CD14-positive monocyte (primary cell): ENCODE data around the gene COLEC11. TPM values are rescaled to one million over a fixed set of nuclear protein-coding genes. Genes with fewer than 3 reads are reported as not detected.

ENCODE experiments used
- DNase-seq, 3 donors: peaks; one replicate each; pipeline ENCODE4 v3.0.0-alpha.2; 2011 to 2022
- H2AFZ ChIP-seq: 2 replicates; pipeline ENCODE4 v1.6.0; 2012; ENCODE audit warnings: mild to moderate bottlenecking, low read depth, low read length, inconsistent platforms; ENCODE audit not compliant: insufficient read depth, poor library complexity, severe bottlenecking
- H3K27ac ChIP-seq, 2 donors: 1 replicate in 1 of 2; 2 replicates in 1 of 2; pipeline ENCODE4 v1.5.1; 2012 to 2013; ENCODE audit warnings: low read length in 2 of 2, control low read depth in 1 of 2, inconsistent platforms in 1 of 2, low read depth in 1 of 2, mild to moderate bottlenecking in 1 of 2
- H3K27me3 ChIP-seq, 2 donors: one replicate each; pipeline versions ENCODE4 v1.6.0 to v1.6.1; 2011 to 2013; ENCODE audit warnings: low read length in 2 of 2; ENCODE audit not compliant: control insufficient read depth in 2 of 2, insufficient read depth in 2 of 2
- H3K36me3 ChIP-seq, 2 donors: replicated peaks in 1 of 2; 1 replicate in 1 of 2; 2 replicates in 1 of 2; pipeline versions ENCODE4 v1.5.1 to v1.6.1; 2012 to 2013; ENCODE audit warnings: low read length in 2 of 2, control low read depth in 1 of 2, inconsistent platforms in 1 of 2, mild to moderate bottlenecking in 1 of 2; ENCODE audit not compliant: insufficient read depth in 2 of 2, control insufficient read depth in 1 of 2
- H3K4me1 ChIP-seq, 2 donors: 1 replicate in 1 of 2; 2 replicates in 1 of 2; pipeline versions ENCODE4 v1.5.1 to v1.6.1; 2012 to 2013; ENCODE audit warnings: low read length in 2 of 2, control low read depth in 1 of 2, inconsistent platforms in 1 of 2, mild to moderate bottlenecking in 1 of 2, moderate library complexity in 1 of 2; ENCODE audit not compliant: insufficient read depth in 2 of 2, control insufficient read depth in 1 of 2
- H3K4me2 ChIP-seq: replicated peaks from 2 replicates; pipeline ENCODE3; 2012; ENCODE audit warnings: low read length, moderate library complexity, mild to moderate bottlenecking; ENCODE audit not compliant: poor library complexity, severe bottlenecking; ENCODE audit errors: extremely low read depth
- H3K4me3 ChIP-seq, 3 experiments: fragments of 200-600 bp in 1 of 3; sonication (generic) in 1 of 3; replicated peaks in 1 of 3; 1 replicate in 2 of 3; 2 replicates in 1 of 3; pipeline ENCODE4 v1.5.1; 2011 to 2013; ENCODE audit warnings: low read length in 3 of 3, mild to moderate bottlenecking in 3 of 3, control low read depth in 2 of 3, low read depth in 2 of 3, inconsistent platforms in 1 of 3, moderate library complexity in 1 of 3
- H3K79me2 ChIP-seq: 2 replicates; pipeline ENCODE4 v1.6.0; 2012; ENCODE audit warnings: mild to moderate bottlenecking, control low read depth, inconsistent platforms, low read length, moderate library complexity; ENCODE audit not compliant: insufficient read depth
- H3K9ac ChIP-seq: 2 replicates; pipeline ENCODE4 v1.6.0; 2017; ENCODE audit warnings: low read length, mild to moderate bottlenecking; ENCODE audit not compliant: insufficient read depth, poor library complexity, severe bottlenecking
- H3K9me3 ChIP-seq, 2 donors: replicated peaks in 1 of 2; 1 replicate in 1 of 2; 2 replicates in 1 of 2; pipeline versions ENCODE4 v1.5.1 to v1.6.1; 2012 to 2013; ENCODE audit warnings: low read length in 2 of 2, control low read depth in 1 of 2; ENCODE audit not compliant: control insufficient read depth in 1 of 2, insufficient read depth in 1 of 2
- H4K20me1 ChIP-seq: 2 replicates; pipeline ENCODE4 v1.6.0; 2012; ENCODE audit warnings: mild to moderate bottlenecking, low read length, control low read depth, moderate library complexity; ENCODE audit not compliant: insufficient read depth
- H3K27ac Mint-ChIP-seq, 7 donors: one replicate each; pipeline ENCODE4 v1.8.0; 2020; ENCODE audit warnings: mild to moderate bottlenecking in 7 of 7, mixed read lengths in 7 of 7, moderate library complexity in 6 of 7, inconsistent platforms in 2 of 7
- H3K27me3 Mint-ChIP-seq, 3 donors: one replicate each; pipeline ENCODE4 v1.8.0; 2021 to 2022; ENCODE audit warnings: low read depth in 3 of 3, mild to moderate bottlenecking in 3 of 3, mixed read lengths in 3 of 3, moderate library complexity in 3 of 3, inconsistent platforms in 1 of 3
- H3K36me3 Mint-ChIP-seq, 2 donors: one replicate each; pipeline ENCODE4 v1.8.0; 2020; ENCODE audit warnings: mixed read lengths in 2 of 2, inconsistent platforms in 1 of 2, mild to moderate bottlenecking in 1 of 2
- H3K4me1 Mint-ChIP-seq: one replicate; pipeline ENCODE4 v1.8.0; 2020; ENCODE audit warnings: mild to moderate bottlenecking, mixed read lengths
- H3K4me3 Mint-ChIP-seq, 2 donors: one replicate each; pipeline ENCODE4 v1.8.0; 2020; ENCODE audit warnings: mild to moderate bottlenecking in 2 of 2, mixed read lengths in 2 of 2, moderate library complexity in 1 of 2
- H3K9me3 Mint-ChIP-seq, 7 donors: one replicate each; pipeline ENCODE4 v1.8.0; 2020 to 2022; ENCODE audit warnings: mixed read lengths in 7 of 7, mild to moderate bottlenecking in 6 of 7, moderate library complexity in 6 of 7, inconsistent platforms in 2 of 7
- WGBS: methylation state at CpG from one replicate; pipeline ENCODE4 v1.1.5; 2013; ENCODE audit warnings: missing lambda C conversion rate; ENCODE audit not compliant: insufficient coverage; 5-methylcytosine and 5-hydroxymethylcytosine counted together
- intact Hi-C, 2 donors: fragments of 100-400 bp; cut with micrococcal nuclease; formaldehyde crosslinking; loops; one replicate each; pipeline versions ENCODE4 v1.15.0 to v1.15.1; 2023
- polyA plus RNA-seq, 3 donors: library from polyadenylated mRNA; depleted of rRNA in 1 of 3; unstranded in 2 of 3; stranded (reverse) in 1 of 3; fragments of 300-500 nt in 2 of 3; fragments of >200 nt in 1 of 3; fragmentation: Illumina TruSeq in 2 of 3; gene quantifications; 1 replicate in 2 of 3; 2 replicates in 1 of 3; pipeline ENCODE4 v1.2.3, GENCODE V29; 2012 to 2021
- TF ChIP-seq, protein P1 (sequence below): fragments of 200-600 bp; IDR thresholded peaks from one replicate; pipeline ENCODE4 v1.8.0; 2022; ENCODE audit warnings: antibody characterized with exemption, mild to moderate bottlenecking

COLEC11 gene
- polyA plus RNA-seq, 3 donors, result not detected

DNA sequence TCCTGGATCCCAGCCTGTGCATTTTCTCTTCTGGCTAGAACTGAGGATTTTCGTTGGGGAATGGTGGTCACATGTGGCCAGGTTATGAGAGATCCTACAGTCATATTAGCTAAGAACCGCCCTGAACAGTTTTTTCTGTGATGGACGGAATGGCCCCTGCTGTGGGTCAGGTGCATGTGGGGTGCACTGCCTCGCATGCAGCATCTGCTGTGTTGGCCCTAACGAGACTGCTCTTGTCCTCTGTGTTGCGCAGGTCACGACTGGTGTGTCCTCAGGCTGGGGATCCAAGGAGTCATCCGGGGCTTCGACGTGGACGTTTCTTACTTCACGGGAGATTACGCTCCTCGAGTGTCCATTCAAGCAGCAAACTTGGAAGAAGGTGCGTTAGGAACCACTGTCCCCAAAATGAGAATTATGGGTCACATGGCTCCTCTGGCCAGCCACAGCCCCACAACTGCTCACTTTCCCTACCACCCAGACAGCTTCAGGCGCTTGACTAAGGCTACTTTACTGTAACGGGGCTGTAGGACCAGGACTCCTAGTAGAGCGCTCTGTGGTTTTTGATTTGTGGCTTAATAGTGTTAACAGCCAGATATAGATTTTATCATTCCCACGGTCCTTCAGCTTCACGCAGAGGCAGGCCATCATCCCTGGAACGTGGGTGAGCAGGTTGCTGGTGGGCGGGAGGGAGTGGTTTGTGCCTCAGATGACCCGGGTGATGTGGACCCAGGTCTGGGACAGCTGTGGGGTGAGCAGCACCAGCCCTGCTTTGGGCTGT, 84.9 kb downstream of the COLEC11 start:
- TF ChIP-seq, protein P1, sequence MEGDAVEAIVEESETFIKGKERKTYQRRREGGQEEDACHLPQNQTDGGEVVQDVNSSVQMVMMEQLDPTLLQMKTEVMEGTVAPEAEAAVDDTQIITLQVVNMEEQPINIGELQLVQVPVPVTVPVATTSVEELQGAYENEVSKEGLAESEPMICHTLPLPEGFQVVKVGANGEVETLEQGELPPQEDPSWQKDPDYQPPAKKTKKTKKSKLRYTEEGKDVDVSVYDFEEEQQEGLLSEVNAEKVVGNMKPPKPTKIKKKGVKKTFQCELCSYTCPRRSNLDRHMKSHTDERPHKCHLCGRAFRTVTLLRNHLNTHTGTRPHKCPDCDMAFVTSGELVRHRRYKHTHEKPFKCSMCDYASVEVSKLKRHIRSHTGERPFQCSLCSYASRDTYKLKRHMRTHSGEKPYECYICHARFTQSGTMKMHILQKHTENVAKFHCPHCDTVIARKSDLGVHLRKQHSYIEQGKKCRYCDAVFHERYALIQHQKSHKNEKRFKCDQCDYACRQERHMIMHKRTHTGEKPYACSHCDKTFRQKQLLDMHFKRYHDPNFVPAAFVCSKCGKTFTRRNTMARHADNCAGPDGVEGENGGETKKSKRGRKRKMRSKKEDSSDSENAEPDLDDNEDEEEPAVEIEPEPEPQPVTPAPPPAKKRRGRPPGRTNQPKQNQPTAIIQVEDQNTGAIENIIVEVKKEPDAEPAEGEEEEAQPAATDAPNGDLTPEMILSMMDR, result no peak
- peaks cover 0 to 2% (median 0%) of the 10 kb centered on the region in 7 donors for H3K9me3 Mint-ChIP-seq
- H3K4me1 ChIP-seq, result no peaks in the 10 kb centered on the region
- intact Hi-C loops, result no loop called here
- H3K79me2 ChIP-seq, result no peaks in the 10 kb centered on the region
- peaks cover 0 to 6% (median 4%) of the 10 kb centered on the region in 3 donors for H3K27me3 Mint-ChIP-seq
- no peak overlapping the region for H2AFZ ChIP-seq
- no peaks in the 10 kb centered on the region for H3K9me3 ChIP-seq
- H3K4me3 ChIP-seq, result no peak overlapping the region
- no peaks in the 10 kb centered on the region for H3K36me3 Mint-ChIP-seq
- no peak for DNase-seq
- no peaks in the 10 kb centered on the region for H3K4me1 Mint-ChIP-seq
- H4K20me1 ChIP-seq, result no peaks in the 10 kb centered on the region
- WGBS, result 88% methylated on average over 21 of the region's 23 CpGs
- H3K9ac ChIP-seq, result no peak overlapping the region
- no peaks in the 10 kb centered on the region for H3K36me3 ChIP-seq
- H3K27ac Mint-ChIP-seq, result no peak overlapping the region
- no peak overlapping the region for H3K4me2 ChIP-seq
- H3K27ac ChIP-seq, result no peak overlapping the region
- no peaks in the 10 kb centered on the region for H3K27me3 ChIP-seq
- no peak overlapping the region for H3K4me3 Mint-ChIP-seq

GRCh38 chr2:3680548-3681345, 85.8 kb downstream of the COLEC11 start:
- no peak overlapping the region for H3K4me3 Mint-ChIP-seq
- no peak overlapping the region for H3K4me2 ChIP-seq
- H3K27ac Mint-ChIP-seq, result no peak overlapping the region
- no peak overlapping the region for H3K4me3 ChIP-seq
- DNase-seq, result no peak
- peaks cover 0 to 6% (median 2%) of the 10 kb centered on the region in 3 donors for H3K27me3 Mint-ChIP-seq
- no peaks in the 10 kb centered on the region for H3K79me2 ChIP-seq
- H4K20me1 ChIP-seq, result no peaks in the 10 kb centered on the region
- H3K27me3 ChIP-seq, result no peaks in the 10 kb centered on the region
- intact Hi-C loops, result no loop called here
- H3K9me3 Mint-ChIP-seq, result peaks cover 0 to 2% (median 0%) of the 10 kb centered on the region in 7 donors
- H3K9me3 ChIP-seq, result no peaks in the 10 kb centered on the region
- no peaks in the 10 kb centered on the region for H3K4me1 ChIP-seq
- no peaks in the 10 kb centered on the region for H3K36me3 Mint-ChIP-seq
- H3K27ac ChIP-seq, result no peak overlapping the region
- H3K9ac ChIP-seq, result no peak overlapping the region
- H2AFZ ChIP-seq, result no peak overlapping the region
- H3K4me1 Mint-ChIP-seq, result no peaks in the 10 kb centered on the region
- H3K36me3 ChIP-seq, result no peaks in the 10 kb centered on the region
- 93% methylated on average over 14 of the region's 18 CpGs for WGBS
- TF ChIP-seq, protein P1, result no peak
